HEK293 (cell line): ENCODE results near the gene SCARB2.

Experiments
- MYNN ChIP-seq: fragments of 450-650 bp; formaldehyde crosslinking; IDR thresholded peaks from 2 replicates; pipeline ENCODE4 v1.5.1; 2016; ENCODE audit warnings: missing biosample characterization, missing genetic modification characterization, borderline replicate concordance
- TCF7L2 ChIP-seq: IDR thresholded peaks from 2 replicates; pipeline ENCODE4 v1.6.1; 2011; ENCODE audit warnings: low read depth, mild to moderate bottlenecking, inconsistent platforms, low read length, moderate library complexity, borderline replicate concordance
- ZNF580 ChIP-seq: fragments of 450-650 bp; formaldehyde crosslinking; IDR thresholded peaks from 2 replicates; pipeline ENCODE4 v1.5.1; 2016; ENCODE audit warnings: missing biosample characterization, missing genetic modification characterization
- ZNF701 ChIP-seq: fragments of 450-650 bp; formaldehyde crosslinking; IDR thresholded peaks from 2 replicates; pipeline ENCODE4 v1.5.1; 2016; ENCODE audit warnings: missing biosample characterization, missing genetic modification characterization
- ZNF76 ChIP-seq: fragments of 450-650 bp; formaldehyde crosslinking; IDR thresholded peaks from 2 replicates; pipeline ENCODE4; 2016; ENCODE audit warnings: low read depth, missing biosample characterization, missing genetic modification characterization, borderline replicate concordance
- ZNF777 ChIP-seq: fragments of 450-650 bp; formaldehyde crosslinking; IDR thresholded peaks from 2 replicates; pipeline ENCODE4 v1.5.1; 2017; ENCODE audit warnings: missing biosample characterization, missing genetic modification characterization, borderline replicate concordance
- ZNF791 ChIP-seq: fragments of 450-650 bp; formaldehyde crosslinking; IDR thresholded peaks from 2 replicates; pipeline ENCODE4 v1.5.1; 2016; ENCODE audit warnings: missing biosample characterization, missing genetic modification characterization
- ZSCAN23 ChIP-seq: fragments of 450-650 bp; formaldehyde crosslinking; IDR thresholded peaks from 2 replicates; pipeline ENCODE4 v1.5.1; 2016; ENCODE audit warnings: missing biosample characterization, missing genetic modification characterization
- TF ChIP-seq, protein P1 (sequence below): fragments of 450-650 bp; formaldehyde crosslinking; IDR thresholded peaks from 2 replicates; pipeline ENCODE4 v1.5.1; 2016; ENCODE audit warnings: missing biosample characterization, missing genetic modification characterization
- TF ChIP-seq, protein P2 (sequence below): fragments of 450-650 bp; IDR thresholded peaks from 2 replicates; pipeline ENCODE4 v1.5.1; 2018; ENCODE audit warnings: missing biosample characterization, missing genetic modification characterization

DNA sequence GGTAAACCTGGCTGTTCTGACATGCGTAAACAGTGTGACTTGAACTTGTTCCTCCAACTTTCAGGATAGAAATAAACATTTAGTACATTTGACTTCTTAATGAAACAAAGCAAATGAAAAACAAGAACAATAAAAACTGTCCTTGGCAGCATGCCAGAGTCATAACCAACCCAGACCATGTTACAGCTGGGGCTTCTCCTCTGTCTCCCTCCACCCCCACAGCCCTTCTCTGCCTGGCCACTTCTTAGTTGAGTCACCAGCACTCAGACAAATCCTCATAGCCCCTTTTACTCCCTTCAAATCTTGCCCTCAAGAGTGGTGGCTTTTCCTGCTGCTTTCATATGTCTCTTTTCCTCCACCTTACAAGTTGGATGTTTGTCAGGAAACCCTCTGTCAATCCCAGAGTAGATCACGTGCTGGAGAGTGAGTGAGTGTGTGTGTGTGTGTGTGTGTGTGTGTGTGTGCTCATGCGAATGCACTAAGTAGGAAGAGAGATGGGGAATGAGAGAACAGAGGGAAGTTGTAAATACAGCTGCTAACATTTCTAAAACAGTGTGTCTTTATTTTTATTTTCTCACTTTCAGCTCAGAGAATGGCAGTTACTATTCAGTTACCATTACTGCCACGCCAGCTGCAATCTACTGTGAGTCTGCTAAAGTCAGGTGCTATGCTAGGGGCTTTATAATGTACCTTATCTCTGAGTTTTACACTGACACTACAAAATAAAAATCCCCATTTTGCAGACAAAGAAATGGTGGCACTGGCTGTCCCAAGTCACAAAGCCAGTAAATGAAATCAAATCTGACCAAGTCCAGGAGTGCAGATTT, 15.0 kb downstream of the SCARB2 start:
- TF ChIP-seq, protein P1, sequence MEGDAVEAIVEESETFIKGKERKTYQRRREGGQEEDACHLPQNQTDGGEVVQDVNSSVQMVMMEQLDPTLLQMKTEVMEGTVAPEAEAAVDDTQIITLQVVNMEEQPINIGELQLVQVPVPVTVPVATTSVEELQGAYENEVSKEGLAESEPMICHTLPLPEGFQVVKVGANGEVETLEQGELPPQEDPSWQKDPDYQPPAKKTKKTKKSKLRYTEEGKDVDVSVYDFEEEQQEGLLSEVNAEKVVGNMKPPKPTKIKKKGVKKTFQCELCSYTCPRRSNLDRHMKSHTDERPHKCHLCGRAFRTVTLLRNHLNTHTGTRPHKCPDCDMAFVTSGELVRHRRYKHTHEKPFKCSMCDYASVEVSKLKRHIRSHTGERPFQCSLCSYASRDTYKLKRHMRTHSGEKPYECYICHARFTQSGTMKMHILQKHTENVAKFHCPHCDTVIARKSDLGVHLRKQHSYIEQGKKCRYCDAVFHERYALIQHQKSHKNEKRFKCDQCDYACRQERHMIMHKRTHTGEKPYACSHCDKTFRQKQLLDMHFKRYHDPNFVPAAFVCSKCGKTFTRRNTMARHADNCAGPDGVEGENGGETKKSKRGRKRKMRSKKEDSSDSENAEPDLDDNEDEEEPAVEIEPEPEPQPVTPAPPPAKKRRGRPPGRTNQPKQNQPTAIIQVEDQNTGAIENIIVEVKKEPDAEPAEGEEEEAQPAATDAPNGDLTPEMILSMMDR (tag by site-specific recombination), result no peak
- TF ChIP-seq ZNF580 (tag by site-specific recombination) (peak; percentile 78; the same call in 1 of the 2 replicates), ZNF791 (tag by site-specific recombination) (no peak), ZSCAN23 (tag by site-specific recombination) (no peak), ZNF701 (tag by site-specific recombination) (no peak), ZNF76 (tag by site-specific recombination) (0 out of 2 replicates have a peak, but pooled peaks have one; percentile 12), MYNN (tag by site-specific recombination) (no peak), ZNF777 (tag by site-specific recombination) (no peak), TCF7L2 (no peak)
- TF ChIP-seq, protein P2, sequence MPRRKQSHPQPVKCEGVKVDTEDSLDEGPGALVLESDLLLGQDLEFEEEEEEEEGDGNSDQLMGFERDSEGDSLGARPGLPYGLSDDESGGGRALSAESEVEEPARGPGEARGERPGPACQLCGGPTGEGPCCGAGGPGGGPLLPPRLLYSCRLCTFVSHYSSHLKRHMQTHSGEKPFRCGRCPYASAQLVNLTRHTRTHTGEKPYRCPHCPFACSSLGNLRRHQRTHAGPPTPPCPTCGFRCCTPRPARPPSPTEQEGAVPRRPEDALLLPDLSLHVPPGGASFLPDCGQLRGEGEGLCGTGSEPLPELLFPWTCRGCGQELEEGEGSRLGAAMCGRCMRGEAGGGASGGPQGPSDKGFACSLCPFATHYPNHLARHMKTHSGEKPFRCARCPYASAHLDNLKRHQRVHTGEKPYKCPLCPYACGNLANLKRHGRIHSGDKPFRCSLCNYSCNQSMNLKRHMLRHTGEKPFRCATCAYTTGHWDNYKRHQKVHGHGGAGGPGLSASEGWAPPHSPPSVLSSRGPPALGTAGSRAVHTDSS, result no peak
